LoVo (cell line): Measurements from ENCODE around the gene ITGA3.

ENCODE experiments used
- DNase-seq: peaks from one replicate; pipeline ENCODE4 v3.0.0-alpha.2; 2016; ENCODE audit warnings: low spot score

Gene ITGA3

GRCh38 chr17:50129728-50130558 lies 74.0 kb downstream of the ITGA3 start, which contains the start of gene SAMD14:
Gene SAMD14, minus strand, starts transcription at chr17:50130160. Its CDS starts 5,201 bp downstream, at chr17:50124959.
- DNase-seq, result no peak

DNA sequence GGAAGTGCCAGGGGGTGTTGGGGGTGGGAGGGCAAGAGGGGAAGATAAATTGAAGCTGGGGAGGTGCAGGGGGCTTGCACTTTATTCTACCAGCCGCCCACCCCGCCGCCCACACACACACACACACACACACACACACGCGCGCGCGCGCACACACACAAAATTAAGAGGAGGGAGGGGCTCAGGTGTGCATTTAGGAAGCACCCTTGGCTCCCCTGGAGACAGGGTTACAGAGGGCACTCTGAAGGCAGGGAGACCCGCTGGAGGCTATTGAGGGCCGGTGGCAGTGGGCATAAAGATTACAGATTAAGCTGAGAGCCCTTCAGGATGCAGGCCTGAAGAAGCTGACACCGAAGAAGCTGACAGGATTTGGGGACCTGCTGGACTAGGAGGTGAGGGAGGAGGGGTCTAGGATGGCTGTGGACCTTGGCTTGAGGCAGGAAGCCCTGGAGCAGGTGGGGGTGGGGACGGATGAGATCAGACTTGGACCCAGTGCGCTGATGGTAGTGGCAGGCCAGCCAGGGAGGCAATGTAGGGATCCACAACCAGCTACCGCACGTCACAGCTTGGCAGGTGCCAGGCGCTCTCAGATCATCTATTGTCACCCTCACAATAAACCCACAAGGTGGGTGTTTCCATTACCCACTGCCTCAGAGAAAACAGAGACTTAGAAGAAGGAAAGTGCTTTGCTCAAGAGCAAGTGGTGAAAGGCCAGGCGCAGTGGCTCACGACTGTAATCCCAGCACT lies 74.8 kb downstream of the ITGA3 start:
- DNase-seq, result no peak

GRCh38 chr17:50132104-50132794 lies 76.3 kb downstream of the ITGA3 start:
- no peak for DNase-seq

GRCh38 chr17:50133028-50133768 lies 77.3 kb downstream of the ITGA3 start:
- no peak for DNase-seq

DNA sequence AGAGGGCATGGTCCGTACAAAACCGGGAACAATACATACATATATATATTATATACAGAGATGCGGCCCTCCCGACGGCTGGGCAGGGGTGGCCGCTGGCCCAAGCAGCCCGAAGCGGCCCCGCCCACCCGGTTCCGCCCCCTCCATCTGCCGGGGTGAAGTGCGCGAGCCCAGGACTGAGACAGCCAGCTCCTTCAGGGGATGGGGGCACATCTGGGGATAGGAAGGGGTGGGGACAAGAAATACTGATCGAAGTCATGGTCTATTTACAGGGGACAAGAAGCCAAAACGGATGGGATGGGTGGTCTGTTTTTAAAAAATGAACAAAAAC lies 77.8 kb downstream of the ITGA3 start:
- DNase-seq, result no peak

- no peak for DNase-seq
These were observed 78.5 kb downstream of the ITGA3 start for GRCh38 chr17:50134206-50135110.

DNA sequence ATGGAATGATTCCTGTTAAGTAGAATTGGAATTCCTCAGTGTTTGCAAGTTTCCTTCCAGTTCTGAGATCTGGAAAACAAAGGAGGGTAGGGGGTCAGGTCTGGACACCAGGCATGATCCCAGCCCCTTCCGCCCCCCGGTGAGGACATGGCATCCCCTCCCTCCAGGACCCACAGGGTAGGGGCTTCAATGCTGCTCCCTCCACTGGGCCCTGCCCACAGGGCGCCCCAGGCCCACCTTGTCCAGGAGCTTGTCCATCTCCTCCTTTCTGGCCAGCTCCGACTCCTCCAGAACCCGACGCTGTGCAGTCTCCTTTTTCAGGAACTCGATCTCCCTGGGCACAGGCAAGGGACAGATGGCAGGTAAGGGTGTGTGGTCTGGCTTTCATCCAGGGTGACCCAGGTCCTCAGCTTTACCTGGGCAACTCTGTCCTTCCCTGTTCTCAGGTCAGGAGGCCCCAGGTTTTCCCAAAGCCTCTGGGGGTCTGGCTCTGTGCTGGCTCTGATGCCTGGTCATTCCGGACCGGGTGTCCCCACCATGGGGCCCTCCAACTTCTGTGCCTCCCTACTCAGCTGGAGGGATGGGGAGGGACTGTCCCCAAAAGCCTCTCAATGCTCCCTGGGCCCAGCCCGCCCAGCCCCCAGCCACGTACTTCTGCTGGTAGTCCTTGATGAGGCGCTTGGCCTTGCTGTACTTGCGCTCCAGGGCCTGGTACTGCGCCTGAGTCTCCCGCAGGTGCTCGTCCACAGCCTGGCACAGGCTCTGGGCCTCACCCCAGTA lies 79.6 kb downstream of the ITGA3 start:
- DNase-seq, result no peak

- DNase-seq, result no peak
These were observed 80.3 kb downstream of the ITGA3 start for GRCh38 chr17:50136096-50136687.

GRCh38 chr17:50137042-50137441 lies 81.1 kb downstream of the ITGA3 start:
- no peak for DNase-seq

DNA sequence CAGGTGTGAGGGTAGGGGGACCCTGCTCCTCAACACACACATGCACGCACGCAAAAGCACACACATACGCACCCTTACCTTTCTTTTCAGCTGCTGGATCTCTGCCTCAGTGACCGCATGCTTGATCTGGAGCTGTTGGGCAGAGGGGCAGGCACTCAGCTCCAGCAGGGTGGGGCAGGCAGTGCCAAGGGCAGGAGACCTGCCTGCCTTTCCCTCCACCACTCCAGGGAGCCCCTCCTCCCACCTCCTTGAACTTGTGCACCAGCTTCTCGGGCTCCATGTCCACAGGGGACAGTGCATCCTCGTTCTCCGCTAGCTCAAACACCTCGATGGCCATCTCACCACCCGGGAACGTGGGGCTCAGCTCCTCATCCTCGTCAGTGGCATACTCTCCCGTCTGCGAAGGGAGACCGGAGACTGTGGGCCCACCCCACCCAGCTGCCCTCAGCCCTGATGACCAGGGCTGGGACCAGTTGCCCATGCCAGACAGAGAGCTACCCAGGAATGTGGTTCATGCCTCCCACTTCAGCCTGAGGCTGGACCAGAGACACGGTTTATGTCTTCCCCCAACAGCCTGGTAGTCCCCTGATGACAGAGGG lies 83.4 kb downstream of the ITGA3 start:
- DNase-seq, result no peak
